Effector CD4-positive, alpha-beta T cell (primary cell): Measurements from ENCODE around the gene SLC26A6.

Experiments used
- DNase-seq: peaks from one replicate; pipeline ENCODE4 v3.0.0-alpha.2; 2020

Gene SLC26A6

DNA sequence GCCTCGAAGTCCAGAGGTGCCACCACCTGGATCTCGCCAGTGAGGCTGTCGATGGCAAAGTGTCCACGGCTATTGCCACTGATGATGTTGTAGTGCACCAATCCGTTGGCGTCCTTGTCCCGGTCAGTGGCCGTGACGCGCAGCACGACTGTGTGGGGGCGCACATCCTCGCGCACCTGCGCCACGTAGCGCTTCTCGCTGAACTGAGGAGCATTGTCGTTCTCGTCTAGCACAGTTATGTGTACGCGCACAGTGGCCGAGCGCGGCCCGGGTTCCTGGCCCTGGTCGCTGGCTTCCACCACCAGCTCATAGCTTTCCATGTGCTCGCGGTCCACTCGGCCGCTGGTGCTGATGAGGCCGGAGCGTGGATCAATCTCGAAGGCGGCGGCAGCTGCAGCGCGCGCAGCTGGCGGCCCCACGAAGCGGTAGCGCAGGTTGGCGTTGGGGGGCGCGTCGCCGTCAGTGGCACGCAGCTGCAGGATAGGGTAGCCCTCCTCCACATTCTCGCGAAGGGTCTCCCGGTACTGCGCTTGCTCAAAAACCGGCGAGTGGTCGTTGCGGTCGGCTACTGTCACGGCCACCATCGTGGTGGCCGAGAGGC lies 25.6 kb upstream of the SLC26A6 start:
- no peak for DNase-seq

DNA sequence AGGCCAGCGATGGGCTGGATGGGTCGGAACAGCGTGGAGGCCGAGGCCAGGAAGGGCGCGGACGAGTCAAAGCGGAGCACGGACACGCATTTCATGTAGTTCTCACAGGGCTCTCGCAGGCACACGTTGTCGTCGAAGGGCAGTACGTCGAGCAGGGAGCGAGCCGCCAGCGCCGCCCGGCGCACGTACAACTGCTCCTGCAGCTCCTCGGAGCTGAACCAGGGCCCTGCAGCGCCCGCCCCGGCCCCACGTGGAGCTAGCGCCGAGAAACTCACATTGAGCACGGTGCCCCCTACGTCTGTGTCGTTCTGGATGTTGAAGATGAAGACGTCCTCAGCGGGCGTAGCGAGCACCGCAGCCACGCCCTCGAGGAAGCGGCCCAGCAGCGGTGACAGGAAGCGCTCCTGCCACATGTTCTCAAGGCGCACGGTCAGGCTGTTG lies 21.6 kb upstream of the SLC26A6 start:
- DNase-seq, result no peak

DNA sequence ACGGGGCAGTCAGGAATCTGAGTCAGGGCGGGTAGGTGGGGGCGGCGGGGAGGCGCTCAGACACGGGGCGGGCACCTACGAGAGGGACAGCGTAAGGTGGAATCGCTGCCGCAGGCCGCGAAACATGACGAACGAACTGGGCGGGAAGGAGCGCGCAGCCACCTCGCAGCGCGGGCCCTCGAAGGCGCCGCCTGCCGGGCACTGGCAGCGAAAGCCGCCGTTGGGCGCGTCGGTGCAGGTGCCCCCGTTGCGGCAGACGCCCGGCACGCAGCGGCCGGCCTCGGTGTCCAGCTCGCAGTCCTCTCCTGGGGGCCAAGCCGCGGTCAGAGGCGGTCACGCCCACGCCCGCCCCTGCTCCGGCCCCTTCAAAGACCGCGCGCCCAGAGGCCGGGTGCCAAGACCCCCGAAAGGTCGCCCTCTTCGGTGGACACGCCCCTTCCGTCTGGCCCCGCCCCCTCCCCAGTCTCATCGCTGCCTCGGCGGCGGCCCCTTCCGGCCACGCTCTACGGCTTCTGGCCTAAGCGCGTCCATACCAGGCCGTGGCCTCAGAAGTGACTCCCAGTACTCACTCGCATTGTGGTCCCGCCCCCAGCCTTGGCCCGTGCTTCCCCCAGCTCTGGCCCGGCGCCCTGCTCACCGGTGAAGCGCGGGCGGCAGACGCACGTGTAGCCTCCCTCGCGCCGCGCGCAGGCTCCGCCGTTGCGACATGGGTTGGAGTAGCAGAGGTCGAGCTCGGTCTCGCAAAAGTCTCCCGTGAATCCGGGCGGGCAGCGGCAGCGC lies 21.0 kb upstream of the SLC26A6 start:
- DNase-seq, result peak; percentile 76

DNA sequence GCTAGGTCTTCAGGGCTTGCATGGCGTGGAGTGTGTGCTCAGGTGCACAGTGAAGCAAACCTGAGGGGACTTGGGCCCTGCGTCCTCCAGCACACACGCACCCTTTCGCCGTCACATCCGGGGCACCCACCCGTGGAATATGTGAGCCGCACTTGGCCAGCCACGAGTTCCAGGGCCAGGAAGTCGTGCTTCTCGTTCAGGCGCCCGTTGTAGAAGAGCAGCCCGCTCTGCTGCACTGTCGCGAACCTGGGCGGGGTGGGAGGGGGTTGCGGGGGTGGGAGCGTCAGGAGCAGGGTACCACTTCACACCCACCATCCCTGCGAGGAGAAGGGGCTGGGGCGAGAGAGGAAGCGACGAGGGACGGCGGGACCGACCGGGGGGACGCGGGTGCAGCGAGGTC lies 20.3 kb upstream of the SLC26A6 start:
- peak; percentile 38 for DNase-seq

DNA sequence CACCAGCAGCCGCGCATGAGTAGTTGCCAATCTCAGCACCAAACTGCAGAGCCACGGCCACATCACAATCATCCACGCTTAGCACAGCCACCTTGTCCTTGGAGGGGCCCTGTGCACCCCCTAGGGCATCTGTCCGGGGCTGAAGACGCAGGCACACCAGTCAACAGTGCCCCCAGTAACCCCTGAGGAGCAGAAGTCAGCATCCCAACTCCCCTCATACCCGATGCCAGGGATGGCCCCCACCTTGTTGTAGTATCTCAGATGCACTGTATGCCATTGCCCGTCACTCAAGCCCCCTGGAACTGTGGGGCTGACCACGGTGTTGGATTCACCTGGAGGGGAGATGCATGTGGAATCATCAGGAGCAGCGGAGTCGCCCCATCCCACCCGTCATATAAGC lies 19.8 kb upstream of the SLC26A6 start:
- no peak for DNase-seq

DNA sequence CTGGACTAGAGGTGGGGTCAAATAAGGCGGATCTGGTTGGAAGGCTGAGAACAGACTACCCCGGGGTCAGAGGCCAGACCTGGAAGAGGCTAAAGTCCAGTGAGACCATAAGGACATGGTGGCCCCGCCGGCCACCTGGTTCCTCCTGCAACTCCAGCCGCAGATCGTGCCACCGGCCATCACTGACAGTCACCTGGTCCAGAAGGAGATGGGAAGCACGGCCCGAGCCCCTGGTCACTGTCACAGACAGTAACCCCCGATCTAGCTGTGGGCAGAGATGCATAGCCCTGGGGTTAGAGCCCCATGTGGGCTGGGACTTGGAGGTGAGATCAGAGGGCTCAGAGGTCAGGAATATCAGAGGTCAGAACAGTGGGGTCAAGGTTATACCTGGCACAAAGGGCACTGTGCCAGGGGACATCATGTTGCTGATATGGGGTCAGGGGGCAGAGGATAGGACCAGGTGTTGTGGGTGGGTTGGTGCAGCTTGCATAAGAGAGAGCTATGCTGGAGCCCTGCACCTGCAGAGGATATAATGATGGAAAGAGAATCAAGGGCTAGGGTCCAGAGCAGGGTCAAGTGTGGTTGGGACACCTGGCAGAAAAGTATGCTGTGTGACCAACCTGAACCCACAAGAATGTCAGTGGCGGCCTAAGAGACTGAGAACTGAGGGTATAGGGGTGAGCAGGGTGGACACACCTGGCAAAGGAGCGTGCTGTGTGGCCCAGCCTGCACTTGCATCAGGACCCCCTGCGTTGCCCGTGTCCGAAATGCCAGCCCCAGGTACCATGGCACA lies 17.9 kb upstream of the SLC26A6 start:
- no peak for DNase-seq

DNA sequence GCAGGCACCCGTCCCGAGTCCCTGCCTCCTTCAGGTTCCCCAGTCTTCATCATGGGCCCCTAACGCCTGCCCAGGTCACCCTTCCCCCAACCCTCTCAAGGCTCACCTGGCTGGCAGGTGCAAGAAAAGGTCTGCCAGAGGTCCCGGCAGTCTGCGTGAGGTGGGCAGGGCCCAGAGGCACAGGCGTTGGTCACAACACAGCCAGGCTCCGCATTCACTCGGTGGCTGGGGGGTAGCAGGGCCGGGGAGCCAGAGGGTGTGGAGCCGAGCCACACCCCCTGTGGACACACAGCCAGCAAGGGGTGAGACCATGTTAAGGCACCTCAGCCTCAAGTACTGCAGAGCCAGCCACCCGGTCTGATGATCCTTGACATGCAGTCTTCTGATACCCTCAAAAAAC lies 16.5 kb upstream of the SLC26A6 start:
- DNase-seq, result no peak

DNA sequence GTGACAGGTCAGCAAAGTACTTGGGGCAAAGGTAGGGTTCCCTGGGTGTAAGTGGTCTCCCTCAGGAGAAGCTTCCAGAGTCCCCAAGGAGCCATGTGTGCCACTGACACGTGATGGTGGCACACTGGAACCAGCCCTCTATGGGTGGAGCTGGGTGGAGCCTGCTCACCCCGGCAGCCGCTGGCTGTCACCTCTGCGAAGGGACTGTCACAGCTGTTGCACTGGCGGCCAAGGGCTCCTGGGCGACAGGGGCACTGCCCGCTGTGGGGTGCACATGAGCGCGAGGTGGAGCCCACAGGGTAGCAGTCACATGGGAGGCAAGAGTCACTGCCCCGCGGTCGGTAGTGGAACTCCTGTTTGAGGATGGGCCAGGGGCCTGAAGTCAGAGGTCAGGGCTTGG lies 15.5 kb upstream of the SLC26A6 start:
- DNase-seq, result no peak

DNA sequence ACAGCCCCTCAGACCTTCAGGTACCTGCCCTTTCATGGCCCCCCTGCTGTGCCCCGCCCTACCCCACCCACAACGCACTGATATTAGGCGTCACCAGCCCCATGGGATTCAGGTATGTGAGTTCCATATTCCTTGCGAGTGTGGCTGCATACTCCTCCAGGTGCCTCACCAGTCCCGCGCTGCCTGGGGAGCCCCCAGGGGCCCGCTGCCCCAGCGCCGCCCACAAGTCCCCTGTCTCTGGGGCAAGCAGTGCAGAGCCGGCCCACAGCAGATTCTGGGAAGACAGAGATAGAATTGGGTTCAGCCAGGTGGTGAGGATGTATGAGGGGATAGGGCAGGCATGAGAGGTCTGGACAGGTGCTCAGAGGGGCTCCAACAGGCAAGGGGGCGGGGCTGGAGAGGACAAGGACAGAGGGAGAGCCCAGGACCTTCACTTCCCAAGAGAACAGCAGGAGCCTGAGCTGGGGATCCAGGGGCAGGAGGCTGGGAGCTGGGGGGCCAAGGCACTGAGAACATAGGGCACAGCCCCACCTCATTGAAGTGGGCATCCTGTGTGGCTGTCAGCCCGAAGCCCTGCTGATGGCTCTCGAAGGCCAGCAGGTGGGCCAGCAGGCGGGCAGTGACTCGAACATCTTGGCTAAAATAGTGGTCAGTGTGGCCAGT lies 13.1 kb upstream of the SLC26A6 start:
- DNase-seq, result no peak

DNA sequence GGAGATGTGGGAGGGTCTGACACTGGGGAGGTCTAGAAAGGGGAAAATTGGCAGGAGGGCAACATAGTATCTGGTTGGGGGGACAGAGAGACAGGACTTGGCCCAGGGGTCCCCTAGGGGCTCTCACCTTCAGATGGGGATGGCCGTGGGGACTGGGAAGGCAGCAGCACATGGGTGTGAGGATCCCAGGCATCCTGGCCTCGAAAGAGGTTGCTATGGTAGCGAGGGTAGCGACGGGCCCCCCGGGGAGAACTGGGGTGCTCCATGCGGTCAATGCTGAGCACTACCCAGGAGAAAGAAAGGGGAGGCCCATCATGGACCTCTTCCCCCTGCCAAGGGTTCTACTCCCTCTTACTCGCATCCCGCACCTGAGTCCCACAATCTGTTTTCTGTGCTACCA lies 12.5 kb upstream of the SLC26A6 start:
- no peak for DNase-seq

DNA sequence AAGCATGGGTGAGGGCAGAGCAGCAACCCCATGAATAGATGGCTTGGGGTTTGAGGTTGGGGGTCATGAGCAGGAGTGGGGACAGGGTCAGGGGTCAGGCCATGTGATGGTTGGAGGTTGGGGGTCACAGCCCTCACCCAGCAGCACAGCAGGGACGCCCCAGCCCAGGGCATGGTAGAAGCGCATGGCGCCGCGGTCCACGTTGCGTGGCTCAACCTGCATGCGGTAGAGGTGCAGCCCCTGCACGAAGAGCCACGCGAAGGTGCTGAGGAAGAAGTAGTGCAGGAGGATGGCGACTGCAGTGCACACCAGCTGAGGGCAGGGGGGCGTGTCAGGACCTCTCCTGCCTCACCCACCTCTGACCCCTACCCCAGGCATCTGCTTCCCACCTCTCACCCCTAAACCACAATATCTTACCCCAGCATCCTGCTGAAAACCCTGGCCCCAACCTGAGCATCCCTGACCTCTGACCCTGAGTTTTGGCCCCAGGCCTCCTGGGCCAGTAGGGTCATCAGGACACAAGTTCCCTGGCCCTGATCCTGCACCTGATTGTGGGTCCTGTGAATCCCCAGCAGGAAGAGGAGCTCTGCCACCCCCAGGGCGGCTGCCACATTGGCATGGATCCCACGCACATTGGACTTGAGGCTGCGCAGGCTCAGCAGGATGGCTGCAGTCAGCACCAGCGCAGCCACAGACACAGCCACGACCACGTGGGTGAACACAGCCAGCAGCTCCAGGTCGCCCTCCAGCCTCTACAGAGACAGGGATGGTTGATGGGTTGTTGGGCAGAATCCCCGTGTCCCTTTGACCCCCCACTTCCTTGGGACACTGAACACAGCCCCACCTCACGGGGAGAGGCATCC lies 9.9 kb upstream of the SLC26A6 start:
- DNase-seq, result no peak

DNA sequence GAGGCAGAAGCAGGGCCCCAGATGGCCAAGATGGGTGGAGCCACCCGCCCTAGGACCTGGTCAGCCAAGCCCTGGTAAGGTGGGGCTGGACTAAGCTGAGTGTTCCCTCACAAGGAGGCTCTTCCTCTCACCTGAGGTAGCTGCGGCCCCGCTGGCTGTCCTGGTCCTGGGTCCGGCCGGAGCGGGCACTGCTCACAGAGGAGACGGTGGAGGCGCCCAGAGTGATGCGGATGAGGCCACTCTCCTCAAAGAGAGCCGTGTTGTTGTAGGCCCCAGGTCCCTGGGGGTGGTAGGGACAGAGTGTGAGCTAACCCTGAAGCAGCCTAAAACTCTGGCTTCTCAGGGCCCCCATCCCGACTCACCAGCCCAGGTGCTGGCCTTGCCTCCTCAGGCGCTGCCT lies 7.3 kb upstream of the SLC26A6 start:
- no peak for DNase-seq

DNA sequence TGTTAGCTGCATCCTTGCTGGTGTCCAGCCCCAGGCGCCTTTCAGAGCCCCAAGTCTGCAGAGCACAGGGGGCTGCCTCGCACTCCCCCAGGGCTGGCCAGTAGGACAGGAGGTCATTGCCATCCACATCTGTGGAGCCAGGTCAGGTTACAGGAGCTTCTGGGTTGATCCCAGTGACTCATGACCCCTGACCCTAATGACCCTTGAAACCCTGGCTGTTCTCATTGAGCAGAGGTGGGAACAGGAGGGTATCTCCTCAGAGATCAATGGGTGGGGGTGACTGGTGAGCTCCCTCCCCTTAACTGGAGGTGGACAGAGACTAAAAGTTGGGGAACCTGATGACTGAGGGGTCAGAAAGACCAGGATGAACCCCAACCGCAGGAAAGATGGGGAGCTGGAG lies 6.1 kb upstream of the SLC26A6 start:
- no peak for DNase-seq

DNA sequence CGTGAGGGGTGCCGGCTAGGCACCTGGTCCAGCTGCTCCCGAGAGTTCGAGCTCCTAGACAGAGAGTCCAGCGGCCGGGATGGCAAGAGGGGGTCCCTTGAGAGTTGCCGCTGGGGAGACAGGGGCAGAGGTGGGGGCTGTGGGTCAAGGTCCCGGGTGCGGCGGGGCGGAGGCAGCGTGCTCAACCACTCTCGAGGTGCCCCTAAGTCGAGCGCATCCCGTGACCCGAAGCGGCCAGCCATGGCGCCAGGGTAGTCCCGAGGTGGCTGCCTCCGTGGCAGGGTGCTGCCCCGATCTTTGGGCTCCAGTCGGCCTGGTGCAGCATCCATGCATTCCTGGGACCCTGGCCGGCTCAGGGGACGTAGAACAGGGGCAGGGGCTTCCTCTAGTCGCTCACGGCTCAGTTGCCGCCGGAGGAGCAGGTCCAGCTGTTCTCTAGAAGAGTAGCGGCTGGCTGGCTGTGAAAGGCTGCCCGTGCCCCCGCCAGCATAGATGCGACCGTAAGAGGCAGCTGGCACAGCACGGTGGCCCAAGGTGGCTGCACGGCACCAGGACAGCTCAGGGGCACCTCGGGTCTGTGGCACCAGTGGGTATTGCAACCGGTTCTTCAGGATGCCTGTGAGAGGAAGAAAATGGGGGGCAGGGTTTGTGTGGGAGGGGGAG lies 4.8 kb upstream of the SLC26A6 start:
- no peak for DNase-seq

DNA sequence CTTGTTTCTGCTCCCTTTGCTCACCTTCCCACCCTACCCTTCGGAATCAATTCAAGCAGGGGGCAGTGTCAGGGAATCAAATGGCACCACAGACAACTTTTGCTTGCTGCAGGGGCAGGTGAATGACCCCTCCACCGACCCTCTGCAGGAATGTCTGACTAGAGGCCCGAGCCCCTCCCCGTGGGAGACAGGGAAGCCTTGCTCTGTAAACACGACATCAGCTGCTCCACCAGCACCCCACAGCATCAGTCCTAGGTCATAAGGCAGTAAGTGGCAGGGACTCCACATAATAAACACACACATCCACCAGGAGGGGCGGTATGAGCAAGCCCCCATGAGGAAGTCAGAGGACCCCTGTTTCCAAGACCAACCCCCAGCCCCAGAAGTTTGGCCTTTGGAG lies 2.0 kb upstream of the SLC26A6 start:
- no peak for DNase-seq

DNA sequence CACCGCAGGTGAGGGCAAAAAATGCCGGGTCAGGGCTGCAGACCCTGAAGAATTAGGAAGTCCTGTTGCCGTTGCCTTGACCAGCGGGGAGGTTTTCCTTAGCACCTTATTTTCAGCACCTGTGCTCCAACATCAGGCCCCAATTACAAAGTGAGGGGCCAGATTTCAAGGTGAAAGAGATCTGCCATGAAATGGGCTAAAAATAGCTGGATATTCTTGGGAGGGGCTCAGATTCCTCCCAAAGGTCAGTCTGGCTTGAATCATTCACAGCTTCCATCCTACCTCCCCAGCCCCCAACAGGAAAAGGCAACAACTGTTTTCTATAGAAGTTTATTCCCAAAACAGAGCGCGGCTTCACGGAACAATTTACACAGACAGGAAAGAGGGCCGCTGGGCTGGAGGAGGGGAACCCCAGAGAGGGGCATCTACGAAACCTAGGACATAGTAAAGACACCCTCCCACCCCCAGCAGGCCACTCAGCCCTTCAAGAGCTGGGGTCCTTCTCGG lies 941 bp upstream of the SLC26A6 start:
- DNase-seq, result no peak

DNA sequence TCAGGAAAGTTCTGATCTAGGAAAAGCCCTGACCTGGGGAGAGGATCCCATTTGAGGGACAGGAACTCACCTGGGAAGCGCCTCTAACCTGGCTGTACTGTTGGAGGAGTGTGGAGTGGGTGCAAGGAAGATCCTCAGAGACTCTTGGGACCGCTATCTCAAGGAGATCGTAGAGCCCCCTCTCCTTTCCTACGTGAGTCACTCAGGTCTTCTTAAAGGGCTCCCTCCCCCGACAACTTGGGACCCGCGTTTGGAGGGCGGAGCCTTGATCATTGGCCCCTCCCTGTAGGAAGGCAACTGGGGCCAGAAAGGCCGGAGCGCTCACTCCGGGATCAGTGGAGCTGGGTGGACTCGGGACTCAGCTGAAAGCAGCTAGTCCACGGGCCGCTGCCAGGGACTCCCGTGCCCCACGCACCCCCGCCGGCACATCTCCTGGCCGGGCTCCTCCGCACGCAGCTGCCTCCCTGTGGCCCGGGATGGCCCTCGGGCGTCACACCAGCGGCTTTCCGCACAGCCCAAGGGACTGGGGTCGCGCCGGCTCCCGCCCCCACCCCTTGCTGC lies 520 bp downstream of the SLC26A6 start:
- peak; percentile 31 for DNase-seq

DNA sequence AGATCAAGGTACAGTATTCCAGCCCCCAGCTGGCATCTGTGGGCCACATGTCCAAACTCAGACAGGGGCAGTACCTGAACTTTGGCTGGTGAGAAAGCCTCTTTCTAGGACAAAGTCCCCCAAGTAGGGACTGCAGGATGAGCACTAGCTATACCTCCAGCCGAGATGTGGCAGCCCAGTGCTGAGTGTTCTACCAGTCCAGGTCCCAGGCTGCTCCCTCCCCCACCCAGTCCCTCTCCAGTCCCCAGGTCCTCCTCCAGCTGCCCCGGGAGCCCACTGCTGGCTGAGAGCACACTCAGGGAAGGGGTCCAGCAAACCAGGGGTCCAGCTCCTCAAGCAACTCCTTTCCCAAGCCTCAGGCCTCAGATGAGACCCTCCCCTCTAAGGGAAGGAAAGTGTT lies 1.5 kb downstream of the SLC26A6 start:
- DNase-seq, result no peak

DNA sequence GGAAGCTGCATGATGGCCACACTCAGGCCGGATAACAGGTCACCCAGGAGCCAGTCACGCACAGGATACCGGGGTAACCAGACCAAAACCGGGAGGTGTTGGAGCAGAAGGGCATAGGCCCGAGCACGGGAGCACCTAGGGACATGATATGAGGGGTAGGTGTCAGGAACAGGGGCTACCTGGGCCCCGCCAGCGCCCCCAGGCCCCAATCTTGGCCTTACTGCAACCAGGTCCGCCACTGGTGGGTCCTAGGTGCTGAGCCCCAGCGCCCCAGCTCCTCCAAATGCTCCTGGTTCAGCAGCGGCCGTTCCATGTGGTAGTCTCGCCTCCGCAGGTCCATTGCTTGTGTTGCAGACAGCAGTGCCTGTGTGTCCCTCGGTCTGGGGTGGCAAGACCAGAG lies 2.0 kb downstream of the SLC26A6 start:
- DNase-seq, result no peak

DNA sequence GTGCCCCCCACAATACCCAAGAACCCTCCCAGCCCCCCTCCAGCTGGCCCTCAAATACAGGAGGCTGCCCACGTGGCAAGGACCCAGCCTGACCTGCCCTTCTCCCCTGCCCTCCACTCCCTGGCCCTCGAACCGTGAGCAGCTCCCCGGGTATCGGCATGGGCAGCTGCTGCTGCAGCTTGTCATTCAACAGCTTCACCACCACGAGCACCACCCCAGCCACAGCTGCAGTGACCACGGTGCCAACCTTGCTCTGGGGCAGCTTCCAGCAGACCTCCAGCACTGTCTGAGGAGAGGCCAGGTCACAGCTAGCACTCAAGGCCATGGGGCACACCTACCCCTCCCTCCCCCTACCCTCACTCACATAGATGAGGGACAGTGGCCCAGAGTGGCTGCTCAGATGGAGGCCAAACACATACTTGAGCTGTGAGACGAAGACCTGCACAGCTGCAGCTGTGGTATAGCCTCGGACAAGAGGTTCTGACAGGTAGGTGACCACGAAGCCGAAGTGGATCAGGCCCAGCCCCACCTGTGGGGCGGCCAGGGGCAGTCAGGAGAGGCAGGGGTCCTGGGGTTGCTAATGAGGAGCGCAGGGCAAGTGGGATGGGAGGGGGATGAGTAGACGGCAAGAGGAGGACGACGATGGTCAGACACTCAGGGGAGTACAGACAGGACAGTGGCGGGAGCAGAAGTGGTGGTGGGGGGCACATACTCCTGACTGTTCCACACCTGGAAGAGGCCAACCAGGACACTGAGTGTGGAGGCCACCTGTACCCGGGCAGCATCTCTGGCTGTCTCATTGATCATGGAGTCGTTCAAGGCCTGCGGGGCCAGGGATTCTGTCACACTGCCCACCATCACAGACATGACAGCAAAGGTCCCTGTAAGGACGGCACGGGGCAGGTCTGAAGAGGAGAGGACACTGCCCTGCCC lies 3.5 kb downstream of the SLC26A6 start:
- DNase-seq, result no peak
